NCI-H2081 treated with DMSO at 0.1 percent for 48 hours (cell line): ENCODE results near the gene TDRKH.
"Not testable (repeated sequence)": the region's sequence is repeated elsewhere in the genome, so short reads cannot be mapped to it uniquely, and the experiment has no call there.

Experiments
- DNase-seq: peaks from one replicate; lab custom pipeline; 2025; lab: John Stamatoyannopoulos, UW

Gene TDRKH

GRCh38 chr1:151802372-151802771 is 12.1 kb upstream of the TDRKH start:
- DNase-seq = no peak

GRCh38 chr1:151801846-151802245 is 11.5 kb upstream of the TDRKH start:
- DNase-seq = no peak

- no peak for DNase-seq
Observed at GRCh38 chr1:151801310-151801820, 11.1 kb upstream of the TDRKH start.

- DNase-seq = no peak
Observed at GRCh38 chr1:151800830-151801229, 10.5 kb upstream of the TDRKH start.

- no peak for DNase-seq
Observed at GRCh38 chr1:151799179-151800022, 9.1 kb upstream of the TDRKH start.

- no peak for DNase-seq
Observed at GRCh38 chr1:151798571-151798970, 8.3 kb upstream of the TDRKH start.

- DNase-seq = no peak
Observed at GRCh38 chr1:151790940-151791651, 796 bp upstream of the TDRKH start.

GRCh38 chr1:151787689-151788088 is 2.6 kb downstream of the TDRKH start:
- DNase-seq = no peak

GRCh38 chr1:151783796-151784195 is 6.5 kb downstream of the TDRKH start:
- DNase-seq = no peak

GRCh38 chr1:151782741-151783140 is 7.6 kb downstream of the TDRKH start:
- no peak for DNase-seq

GRCh38 chr1:151782026-151782425 is 8.3 kb downstream of the TDRKH start:
- not testable (repeated sequence) for DNase-seq

- not testable (repeated sequence) for DNase-seq
Observed at GRCh38 chr1:151780736-151781135, 9.6 kb downstream of the TDRKH start.

- DNase-seq = no peak
Observed at GRCh38 chr1:151779852-151780251, 10.4 kb downstream of the TDRKH start.

- DNase-seq = no peak
Observed at GRCh38 chr1:151777317-151777716, 13.0 kb downstream of the TDRKH start.

- no peak for DNase-seq
Observed at GRCh38 chr1:151776665-151777062, 13.6 kb downstream of the TDRKH start.

- no peak for DNase-seq
Observed at GRCh38 chr1:151775894-151776664, 14.2 kb downstream of the TDRKH start.

- DNase-seq = no peak
Observed at GRCh38 chr1:151774256-151774922, 15.9 kb downstream of the TDRKH start.

GRCh38 chr1:151773702-151774101 is 16.6 kb downstream of the TDRKH start:
- DNase-seq = no peak

- DNase-seq = not testable (repeated sequence)
Observed at GRCh38 chr1:151769270-151769669, 21.0 kb downstream of the TDRKH start.

GRCh38 chr1:151768351-151769066 is 21.8 kb downstream of the TDRKH start:
- DNase-seq = not testable (repeated sequence)

GRCh38 chr1:151763990-151764389 is 26.3 kb downstream of the TDRKH start:
- no peak for DNase-seq
